ENCODE measurements around the gene ANAPC16.
A peak's percentile ranks its signal among the peaks of the same experiment; 100 is the strongest.
"Not testable (repeated sequence)": the region's sequence is repeated elsewhere in the genome, so short reads cannot be mapped to it uniquely, and the experiment has no call there.

The ANAPC16 gene

DNA sequence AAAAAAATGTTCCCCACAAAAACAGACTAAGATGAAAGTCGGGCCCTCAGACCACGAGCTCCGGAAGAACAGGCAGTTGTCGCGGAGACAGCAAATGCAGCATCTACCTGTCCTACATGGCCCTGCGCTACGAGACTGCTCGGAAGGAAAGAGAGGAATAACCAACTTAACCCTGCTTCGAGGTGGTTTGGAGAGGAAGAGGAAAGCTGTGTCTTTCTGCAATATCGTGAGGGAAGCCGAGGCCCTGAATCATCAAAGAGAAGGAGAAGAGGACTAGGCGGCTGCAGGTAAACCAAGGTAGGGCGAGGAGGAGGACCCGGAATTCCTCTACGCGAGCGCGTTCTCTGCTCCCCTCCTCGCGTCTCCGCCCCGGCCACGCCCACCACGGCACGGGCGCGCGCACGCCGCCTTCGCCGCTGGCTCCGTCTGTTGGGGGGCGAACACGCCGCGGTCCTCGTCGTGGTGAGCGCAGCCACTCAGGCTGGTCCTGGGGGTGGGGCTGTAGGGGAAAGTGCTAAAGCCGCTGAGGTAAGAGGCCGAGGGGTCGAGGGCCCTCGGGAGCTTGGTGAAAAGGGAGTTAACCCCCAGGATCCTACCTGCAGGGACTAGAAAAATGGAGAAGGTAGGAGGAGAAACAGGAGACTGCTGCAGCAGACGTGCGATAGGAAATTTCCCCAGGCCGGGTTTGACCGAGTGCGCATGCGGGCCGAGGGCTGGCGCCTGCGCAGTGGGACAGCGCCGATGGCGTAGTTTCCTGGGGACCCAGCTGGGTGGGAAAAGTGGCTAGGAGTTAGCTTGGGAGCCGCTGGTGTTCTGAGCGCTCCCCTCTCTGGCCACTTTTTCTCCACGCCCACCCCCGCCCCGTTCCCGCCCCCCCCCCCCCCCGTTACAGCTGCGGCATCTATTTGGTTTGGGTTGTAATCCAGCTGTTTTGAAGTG lies at the start of gene ANAPC16, which contains the start of gene ASCC1:
TSS of gene ANAPC16 (plus strand) at position 402 of the 939 bp plus-strand sequence. CDS start 7,903 bp downstream, outside the sequence.
TSS of gene ASCC1 (minus strand) at position 666 of the 939 bp plus-strand sequence. CDS start 2,978 bp downstream, outside the sequence.
- peak; percentile 69 for DNase-seq

DNA sequence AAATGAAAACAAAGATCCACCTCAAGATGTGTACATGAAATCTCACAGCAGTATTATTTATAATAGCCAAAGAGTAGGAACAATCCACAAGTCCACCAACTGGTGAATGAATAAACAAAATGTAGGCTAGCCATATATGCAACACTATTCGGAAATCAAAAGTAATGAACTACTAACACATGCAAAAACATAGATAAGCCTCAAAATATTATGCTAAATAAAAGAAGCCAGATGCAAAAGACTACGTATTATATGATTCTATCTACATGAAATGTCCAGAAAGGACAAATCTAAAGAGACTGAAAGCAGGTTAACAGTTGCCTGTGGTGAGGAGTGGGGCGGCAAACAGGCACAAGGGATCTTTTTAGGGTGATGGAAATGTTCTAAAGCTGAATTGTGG lies 48.7 kb upstream of the ANAPC16 start:
- DNase-seq, result no peak

DNA sequence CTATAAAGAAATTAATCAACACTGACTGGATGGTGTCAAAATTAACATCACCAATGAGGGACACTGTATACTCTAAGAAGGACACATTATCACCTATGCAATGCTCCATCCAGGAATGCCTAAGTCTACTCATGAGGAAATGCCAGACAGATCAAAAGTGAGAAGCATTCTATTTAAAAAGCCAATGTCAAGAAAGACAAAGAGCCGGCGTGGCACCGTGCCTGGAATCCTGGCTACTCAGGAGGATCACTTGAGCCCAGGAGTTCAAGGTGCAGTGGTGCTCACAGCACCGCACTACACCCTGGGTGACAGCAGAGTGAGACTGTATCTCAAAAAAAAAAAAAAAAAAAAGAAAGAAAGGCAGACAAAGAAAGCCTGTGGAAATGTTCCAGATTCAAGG lies 45.5 kb upstream of the ANAPC16 start:
- no peak for DNase-seq

DNA sequence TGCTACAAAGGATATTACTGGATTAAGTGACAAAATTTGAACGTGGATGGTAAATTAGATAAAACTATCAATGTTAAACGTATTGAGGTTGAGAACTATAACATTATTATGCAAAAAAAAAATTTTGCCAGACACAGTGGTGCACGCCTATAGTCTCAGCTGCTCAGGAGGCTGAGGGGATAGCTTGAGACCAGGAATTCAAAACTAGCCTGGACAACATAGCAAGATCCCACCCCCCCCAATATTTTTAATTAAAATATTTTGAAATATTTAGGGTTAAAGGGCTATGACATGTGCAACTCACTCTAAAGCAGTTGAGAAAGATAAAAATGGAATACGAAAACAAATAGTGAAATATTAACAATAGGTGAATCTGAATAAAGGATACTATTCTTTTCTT lies 45.1 kb upstream of the ANAPC16 start:
- no peak for DNase-seq

DNA sequence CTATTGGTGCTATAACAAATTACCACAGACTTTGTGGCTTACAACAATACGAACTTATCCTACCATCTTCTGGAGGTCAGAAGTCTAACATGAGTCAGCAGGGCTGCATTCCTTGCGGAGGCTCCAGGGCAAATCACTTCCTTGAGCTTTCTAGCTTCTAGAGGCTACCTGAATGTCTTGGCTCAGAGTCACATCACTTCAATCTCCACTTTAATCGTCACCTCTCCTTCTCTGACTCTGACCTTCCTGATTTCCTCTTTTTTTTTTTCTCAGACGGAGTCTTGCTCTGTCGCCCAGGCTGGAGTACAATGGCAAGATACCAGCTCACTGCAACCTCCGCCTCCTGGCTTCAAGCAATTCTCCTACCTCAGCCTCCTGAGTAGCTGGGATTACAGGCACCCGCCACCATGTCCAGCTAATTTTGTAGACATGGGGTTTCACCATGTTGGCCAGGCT lies 44.6 kb upstream of the ANAPC16 start:
- DNase-seq, result no peak

DNA sequence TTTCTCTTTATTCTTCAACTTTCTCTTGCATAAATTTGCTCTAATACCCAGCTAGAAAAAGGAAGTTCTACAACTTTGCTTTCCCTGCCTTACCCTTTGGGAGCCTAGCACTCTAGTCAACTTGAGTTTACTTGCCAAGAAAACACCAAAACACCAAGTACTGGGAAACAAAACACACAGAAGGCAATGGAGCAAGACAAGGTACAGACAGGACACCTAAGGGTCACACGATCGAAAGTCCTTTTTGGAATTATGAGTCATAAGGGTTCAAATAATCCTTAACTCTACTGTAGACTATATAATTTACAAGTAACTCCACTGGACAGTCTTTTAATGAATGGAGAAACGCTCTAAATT lies 42.6 kb upstream of the ANAPC16 start:
- no peak for DNase-seq

DNA sequence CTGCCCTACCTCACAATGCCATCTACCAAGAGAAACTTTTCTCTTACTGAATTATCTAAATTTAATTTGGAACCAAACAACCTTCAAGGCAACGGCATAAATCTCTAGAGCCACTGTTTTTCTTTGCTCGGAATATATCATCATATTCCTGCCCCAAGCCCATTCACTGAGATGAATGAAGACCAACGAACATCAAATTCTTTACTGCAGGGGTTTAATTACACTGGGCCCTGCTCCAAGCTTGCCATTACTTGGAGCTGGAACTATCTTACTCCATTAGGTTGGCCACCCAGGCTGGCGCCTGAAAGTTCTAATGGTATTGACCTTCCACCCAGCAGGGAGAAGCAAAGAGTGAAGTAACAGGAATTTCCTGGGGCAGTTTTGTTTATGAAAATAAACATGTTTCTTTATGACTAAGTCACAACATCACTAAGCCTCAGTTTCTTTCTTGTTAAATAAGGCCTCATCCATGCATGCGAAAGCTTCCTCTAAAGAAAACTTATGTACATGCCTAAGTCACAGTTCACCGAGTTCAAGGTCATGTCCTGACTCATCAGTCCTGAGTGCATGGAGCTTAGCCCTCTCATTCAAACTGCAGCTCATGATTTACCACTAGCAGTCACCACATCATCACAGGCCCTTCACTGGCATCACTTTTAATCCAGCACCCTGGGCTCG lies 42.1 kb upstream of the ANAPC16 start:
- DNase-seq, result no peak

DNA sequence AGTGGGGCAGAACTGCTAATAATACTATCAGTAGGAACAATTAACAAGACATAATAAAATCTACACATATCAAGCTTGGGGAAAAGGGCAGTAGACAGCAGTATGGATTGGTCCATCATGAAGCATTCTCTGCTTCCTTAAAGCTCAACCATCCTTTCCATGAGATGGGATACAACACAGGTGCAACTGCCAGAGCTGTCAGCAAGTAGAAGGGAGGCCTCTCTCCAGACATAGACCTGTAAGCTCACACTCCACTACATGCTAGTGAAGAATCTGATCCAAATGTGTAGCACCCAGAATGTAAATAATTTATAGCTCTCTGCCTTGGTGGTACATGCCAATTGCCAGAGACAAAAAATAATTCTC lies 41.5 kb upstream of the ANAPC16 start:
- DNase-seq, result no peak

DNA sequence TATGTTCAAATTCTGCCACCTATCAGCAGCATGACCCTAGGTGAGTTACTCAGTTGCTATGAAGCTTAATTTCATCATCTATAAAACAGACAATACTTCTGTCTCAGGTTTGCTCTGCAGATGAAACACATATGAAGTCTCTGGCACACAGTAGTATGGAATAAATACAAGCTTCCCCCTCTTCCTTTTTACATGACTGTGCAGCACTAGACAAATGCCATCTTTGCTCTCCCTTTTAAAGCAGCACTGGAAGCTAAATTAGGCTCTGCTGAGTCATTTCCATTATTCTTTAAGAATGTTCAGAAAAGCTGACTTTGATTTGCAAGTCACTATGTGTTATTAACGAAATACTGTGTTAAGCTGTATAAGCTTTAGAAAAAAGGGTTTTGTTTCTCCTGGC lies 40.7 kb upstream of the ANAPC16 start:
- no peak for DNase-seq

DNA sequence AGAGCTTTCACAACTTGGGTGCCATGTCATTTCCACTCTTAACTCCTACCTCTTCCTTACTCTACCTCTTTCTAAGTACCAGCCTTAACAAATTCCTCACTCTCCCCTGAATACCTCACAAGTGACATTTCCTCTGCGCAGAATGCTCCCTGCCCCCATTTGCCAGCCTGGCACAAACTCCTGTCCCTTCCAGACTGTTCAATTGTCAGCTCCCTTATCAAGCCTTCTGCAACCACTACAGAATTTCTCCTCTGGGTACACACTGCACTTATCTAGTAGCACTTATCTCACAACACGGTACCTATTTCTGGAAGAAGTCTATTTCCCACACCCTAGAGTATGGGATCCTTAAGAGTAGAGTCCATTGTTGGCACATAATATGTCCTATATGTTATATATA lies 39.1 kb upstream of the ANAPC16 start:
- no peak for DNase-seq

DNA sequence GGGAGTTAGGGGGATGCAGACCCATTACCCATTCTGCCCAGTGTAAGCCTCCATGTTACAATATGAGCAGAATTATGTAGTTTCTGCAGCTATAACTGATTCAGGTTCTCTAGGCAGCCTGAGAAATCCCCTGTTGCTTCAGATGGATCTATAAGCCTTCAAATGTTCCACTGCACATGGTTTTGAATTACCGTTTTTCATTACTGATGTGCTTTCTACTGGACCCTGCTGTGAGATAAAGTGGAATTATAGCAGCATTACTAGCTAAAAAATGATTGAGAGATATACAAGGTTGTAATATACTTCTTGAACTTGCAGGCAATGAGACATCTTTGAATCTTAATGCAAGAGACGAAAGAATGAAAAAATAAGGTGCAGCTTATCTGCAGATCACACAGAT lies 38.4 kb upstream of the ANAPC16 start:
- no peak for DNase-seq

DNA sequence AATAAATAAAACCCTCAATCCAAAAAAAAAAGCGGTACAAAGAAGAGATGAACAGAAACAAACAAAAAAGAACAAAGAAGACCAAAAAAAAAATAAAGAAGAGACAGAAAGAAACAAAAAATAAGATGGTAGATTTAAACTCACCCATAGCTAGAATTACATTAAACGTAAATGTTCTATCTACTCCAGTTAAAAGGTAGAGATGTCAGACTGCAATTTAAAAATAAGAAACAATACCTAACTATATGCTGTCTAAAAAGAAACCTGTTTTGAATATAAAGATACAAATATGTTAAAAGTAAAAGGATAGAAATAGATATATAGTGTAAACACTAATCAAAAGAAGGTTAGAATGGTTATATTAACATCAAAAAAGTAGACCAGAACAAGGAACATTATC lies 31.7 kb upstream of the ANAPC16 start:
- DNase-seq, result no peak

DNA sequence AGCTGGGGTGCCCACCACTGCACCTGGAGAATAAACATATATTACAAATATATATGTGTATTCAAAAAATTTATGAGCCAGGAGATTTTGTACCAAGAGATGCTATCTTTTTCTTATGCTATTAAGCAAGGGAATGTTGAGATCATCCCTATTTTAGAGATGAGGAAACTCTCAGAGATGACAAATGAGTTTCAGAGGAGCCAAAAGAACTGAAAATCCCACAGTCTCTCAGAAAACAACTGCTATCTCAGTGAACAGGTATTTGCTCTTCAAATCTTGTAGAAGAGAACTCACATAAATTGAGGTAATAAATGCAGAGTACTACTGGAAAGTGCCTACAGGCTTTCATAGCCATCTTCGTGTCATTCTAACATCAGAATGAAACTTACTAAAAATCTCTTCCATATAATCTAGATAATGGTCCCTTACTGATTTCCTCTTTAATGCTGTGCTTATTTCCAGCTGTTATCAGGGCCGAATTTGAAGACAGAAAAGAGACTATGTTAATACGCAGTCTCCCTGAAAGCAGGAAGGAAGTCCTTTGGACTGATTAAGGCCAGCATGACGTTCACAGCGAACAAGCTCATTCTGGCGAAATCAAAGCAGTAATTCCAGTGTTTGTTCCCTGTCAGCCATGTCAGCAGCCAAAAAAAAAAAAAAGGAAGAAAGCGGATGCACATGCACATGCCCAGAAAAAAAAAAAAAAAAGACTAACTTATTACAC lies 29.4 kb upstream of the ANAPC16 start:
- no peak for DNase-seq

DNA sequence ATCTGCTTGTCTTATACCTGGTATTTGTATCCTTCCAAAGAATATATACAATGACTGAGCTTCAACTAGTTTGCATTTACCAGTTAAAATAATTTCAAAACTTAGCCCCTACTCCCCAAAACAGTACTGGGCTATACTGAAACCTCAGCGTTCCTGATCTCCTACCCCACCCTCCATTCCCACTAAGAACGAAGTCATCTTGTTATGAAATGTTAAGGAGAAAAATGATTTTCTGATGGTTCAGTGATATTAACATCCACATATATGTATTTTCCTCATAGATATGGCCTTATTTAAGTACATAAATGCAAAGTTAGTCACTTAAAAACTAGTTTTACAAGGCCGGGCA lies 28.9 kb upstream of the ANAPC16 start:
- DNase-seq, result no peak

DNA sequence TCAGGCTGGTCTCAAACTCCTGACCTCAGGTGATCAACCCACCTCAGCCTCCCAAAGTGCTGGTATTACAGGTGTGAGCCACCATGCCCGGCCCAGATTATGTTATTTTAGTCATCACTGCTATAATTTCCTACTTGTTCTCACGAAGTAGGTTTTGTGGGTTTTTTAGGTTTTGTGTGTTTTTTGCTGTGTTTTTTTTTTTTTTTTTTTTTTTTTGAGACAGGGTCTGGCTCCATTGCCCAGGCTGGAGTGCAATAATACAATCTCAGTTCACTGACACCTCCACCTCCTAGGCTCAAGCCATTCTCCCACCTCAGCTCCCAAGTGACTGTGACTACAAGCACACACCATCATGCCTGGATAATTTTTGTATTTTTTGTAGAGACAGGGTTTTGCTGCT lies 20.9 kb upstream of the ANAPC16 start:
- no peak for DNase-seq

DNA sequence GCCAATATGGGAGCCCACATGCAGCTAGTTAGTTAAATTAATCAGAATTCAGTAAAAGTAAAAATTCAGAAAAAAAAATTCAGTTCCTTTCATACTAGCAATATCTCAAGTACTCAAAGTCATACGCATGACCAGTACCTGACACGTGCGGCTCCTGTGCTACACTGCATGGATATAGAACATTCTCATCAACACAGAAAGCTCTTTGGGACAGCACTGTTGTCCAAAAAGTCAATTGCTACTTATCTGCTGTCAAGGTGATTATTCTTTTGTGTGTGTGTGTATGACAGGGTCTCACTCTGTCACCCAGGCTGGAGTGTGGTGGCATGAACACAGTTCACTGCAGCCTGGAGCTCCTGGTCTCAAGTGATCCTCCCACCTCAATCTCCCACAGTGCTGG lies 14.9 kb upstream of the ANAPC16 start:
- no peak for DNase-seq

DNA sequence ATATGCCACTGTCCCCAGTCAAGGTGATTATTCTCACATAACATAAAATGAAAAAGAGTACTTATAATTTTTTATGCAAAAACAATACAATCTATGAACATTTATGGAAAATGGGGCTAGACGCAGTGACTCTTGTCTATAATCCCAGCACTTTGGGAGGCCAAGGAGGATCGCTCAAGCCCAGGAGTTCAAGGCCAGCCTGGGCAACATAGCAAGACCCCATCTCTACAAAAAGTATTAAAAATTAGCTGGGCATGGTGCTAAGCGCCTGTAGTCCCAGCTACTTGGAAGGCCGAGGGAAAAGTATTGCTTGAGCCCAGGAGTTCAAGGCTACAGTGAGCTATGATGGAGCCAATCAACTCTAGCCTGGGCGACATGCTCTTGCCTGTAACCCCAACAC lies 14.5 kb upstream of the ANAPC16 start:
- no peak for DNase-seq

DNA sequence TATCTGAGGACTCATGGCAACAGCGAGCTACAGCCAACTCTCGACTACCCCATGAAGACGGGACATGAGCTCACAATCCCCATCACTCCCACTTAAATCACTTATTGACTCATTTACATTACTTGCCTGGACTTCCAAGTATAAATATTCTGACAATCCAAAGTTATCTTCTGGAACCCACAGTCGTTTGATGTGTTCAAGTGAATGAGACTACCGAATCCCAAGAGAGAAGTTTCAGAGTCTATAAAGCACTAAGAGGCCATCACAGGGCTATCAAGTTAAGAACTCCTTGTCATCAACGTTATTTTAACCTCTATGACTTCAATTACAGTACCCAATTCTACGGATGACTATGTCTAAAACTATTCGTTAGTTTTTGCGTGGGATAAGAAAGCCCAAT lies 11.5 kb upstream of the ANAPC16 start:
- no peak for DNase-seq

DNA sequence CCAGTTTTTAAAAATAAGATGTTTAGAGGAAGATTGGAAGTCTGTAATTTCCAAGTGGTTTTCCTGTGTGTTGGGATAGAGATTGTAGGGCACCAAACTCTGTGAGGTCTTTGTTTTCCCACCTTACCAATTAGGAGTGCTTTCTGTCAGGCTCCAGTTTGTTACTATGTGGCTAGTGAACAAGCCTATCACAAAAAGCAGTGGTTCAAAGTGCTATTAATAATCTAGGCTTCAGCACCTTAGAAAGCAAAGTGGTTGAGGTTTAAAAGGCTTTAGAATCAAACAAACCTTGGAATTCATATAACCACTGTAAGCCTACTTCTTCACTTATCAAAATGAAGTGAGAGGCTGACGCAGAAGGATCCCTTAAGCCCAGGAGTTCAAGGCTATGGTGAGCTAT lies 11.1 kb upstream of the ANAPC16 start:
- no peak for DNase-seq

DNA sequence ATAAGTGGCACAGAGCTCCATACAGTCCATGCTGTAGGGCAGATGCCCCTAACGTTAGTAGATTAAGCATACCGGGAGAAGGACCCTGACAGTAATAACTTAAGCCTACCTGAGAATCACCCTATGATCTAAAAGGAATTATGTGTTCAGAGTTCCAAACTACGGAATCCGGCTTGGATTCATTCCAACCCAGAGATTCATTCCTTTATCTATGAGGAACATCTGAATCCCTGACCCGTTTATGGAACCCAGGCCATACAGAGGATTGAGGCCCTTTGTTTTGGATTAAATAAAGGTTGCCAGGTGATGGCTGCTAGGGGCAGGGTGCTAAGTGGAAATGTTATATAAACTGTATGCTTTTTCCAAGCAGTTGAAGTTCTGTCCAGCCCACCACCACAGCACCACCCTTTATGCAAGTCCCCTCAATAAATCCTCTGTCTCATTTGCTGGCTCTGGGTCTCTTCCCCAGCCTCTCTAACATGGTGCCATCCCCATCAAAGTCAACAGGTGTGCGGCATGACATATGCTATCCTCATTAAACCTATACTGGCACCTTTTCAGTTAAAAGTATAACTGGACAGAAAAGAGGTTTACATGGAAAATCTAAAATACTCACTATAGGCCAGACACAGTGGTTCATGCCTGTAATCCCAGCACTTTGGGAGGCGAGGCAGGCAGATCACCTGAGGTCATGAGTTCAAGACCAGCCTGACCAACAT lies 9.1 kb upstream of the ANAPC16 start:
- no peak for DNase-seq

DNA sequence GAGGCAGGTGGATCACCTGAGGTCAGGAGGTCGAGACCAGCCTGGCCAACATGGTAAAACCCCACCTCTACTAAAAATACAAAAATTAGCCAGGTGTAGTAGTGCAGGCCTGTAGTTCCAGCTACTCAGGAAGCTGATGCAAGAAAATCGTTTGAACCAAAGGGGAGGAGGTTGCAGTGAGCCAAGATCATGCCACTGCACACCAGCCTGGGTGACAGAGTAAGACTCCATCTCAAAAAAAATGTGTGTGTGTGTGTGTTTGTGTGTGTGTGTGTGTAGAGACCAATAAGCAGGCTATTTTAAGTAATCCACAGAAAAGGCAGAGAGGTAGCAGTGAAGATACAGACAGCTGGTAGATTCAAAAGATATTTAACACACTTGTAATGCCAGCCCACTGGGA lies 7.3 kb upstream of the ANAPC16 start:
- not testable (repeated sequence) for DNase-seq

DNA sequence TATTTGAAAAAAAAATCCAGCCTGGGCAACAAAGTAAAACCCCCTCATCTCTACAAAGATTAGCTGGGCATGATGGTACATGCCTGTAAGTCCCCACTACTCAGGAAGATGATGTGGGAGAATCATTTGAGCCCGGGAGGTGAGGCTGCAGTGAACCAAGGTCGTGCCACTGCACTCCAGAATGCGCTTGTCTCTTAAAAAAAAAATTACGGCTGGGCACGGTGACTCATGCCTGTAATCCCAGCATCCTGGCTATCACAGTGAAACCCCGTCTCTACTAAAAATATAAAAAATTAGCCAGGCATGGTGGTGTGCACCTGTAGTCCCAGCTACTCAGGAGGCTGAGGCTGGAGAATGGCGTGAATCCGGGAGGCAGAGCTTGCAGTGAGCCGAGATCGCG lies 4.4 kb upstream of the ANAPC16 start:
- not testable (repeated sequence) for DNase-seq

DNA sequence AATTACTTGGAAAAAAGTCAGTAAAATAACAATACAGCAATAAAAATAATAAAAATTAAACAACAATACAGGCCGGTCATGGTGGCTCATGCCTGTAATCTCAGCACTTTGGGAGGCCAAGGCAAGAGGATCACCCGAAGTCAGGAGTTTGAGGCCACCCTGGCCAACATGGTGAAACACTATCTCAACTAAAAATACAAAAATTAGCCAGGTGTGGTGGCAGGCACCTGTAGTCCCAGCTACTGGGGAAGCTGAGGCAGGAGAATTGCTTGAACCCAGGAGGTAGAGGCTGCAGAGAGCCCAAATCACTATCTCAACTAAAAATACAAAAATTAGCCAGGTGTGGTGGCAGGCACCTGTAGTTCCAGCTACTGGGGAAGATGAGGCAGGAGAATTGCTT lies 4.0 kb upstream of the ANAPC16 start:
- DNase-seq, result not testable (repeated sequence)
